ENCODE results near the gene ORAI3. TPM values are rescaled to one million over a fixed set of nuclear protein-coding genes. Genes with fewer than 3 reads are reported as not detected.

The ORAI3 gene
- total and polyA plus RNA-seq, 2 of the 13 experiments (the other 11 are each of a cell fraction or from before 2014, with no cell fraction given), result 11.4 to 32.0 TPM

- TF ChIP-seq ZBTB14 (CRISPR knock-in tag; IDR thresholded peaks at IDR 0.05) (peak; percentile 14; the same call in 1 of the 2 replicates), RBM22 (optimal IDR thresholded peaks at IDR 0.05; ENCODE audit: low read length) (peak; percentile 35), CC2D1A (CRISPR knock-in tag; IDR thresholded peaks at IDR 0.05) (no peak), SMYD3 (CRISPR knock-in tag; IDR thresholded peaks at IDR 0.05) (0 out of 2 replicates have a peak, but pooled peaks have one; percentile 66), AKNA (CRISPR knock-in tag; IDR thresholded peaks at IDR 0.05; ENCODE audit: borderline replicate concordance) (no peak), JUND (CRISPR knock-in tag; IDR thresholded peaks at IDR 0.05) (0 out of 2 replicates have a peak, but pooled peaks have one; percentile 52), MTA1 (CRISPR knock-in tag; IDR thresholded peaks at IDR 0.05; ENCODE audit: borderline replicate concordance) (no peak), U2AF1 (optimal IDR thresholded peaks at IDR 0.05; ENCODE audit: low read depth, low read length) (no peak), PITX1 (CRISPR knock-in tag; IDR thresholded peaks at IDR 0.05) (peak; percentile 33; the same call in 1 of the 2 replicates), TFDP2 (CRISPR knock-in tag; IDR thresholded peaks at IDR 0.05) (no peak), GTF3A (CRISPR knock-in tag; conservative IDR thresholded peaks at IDR 0.05) (no peak), FOXK2 (IDR thresholded peaks at IDR 0.05) (peak; percentile 25; the same call in 1 of the 2 replicates), ZNF580 (CRISPR knock-in tag; IDR thresholded peaks at IDR 0.05; ENCODE audit: borderline replicate concordance, low read depth) (0 out of 2 replicates have a peak, but pooled peaks have one; percentile 36), SPEN (CRISPR knock-in tag; IDR thresholded peaks at IDR 0.05; ENCODE audit: low read depth) (peak; percentile 60; the same call in 1 of the 2 replicates), HOXA7 (CRISPR knock-in tag; IDR thresholded peaks at IDR 0.05) (no peak), ZNF547 (CRISPR knock-in tag; IDR thresholded peaks at IDR 0.05) (no peak; the same call in 1 of the 2 replicates), KMT2B (CRISPR knock-in tag; IDR thresholded peaks at IDR 0.05) (no peak), CHCHD3 (CRISPR knock-in tag; IDR thresholded peaks at IDR 0.05) (no peak; the same call in 1 of the 2 replicates), RBM39 (IDR thresholded peaks at IDR 0.05; ENCODE audit: low read depth, low read length, poor library complexity, severe bottlenecking) (no peak), ZNF496 (CRISPR knock-in tag; IDR thresholded peaks at IDR 0.05; ENCODE audit: insufficient replicate concordance) (no peak)
These were observed 25.8 kb upstream of the ORAI3 start (continued) for GRCh38 chr16:30922960-30923535.
